Immature natural killer cell (primary cell): ENCODE measurements around the gene NGB. TPM values are rescaled to one million over a fixed set of nuclear protein-coding genes. Genes with fewer than 3 reads are reported as not detected.
"Not testable (repeated sequence)": the region's sequence is repeated elsewhere in the genome, so short reads cannot be mapped to it uniquely, and the experiment has no call there.

Experiments
- DNase-seq, 3 donors: peaks; one replicate each; pipeline ENCODE4 v3.0.0; 2022; ENCODE audit warnings: mixed read lengths in 1 of 3
- H3K27ac Mint-ChIP-seq, 6 donors: one replicate each; pipeline ENCODE4 v1.8.0; 2020; ENCODE audit warnings: mixed read lengths in 6 of 6, mild to moderate bottlenecking in 5 of 6, inconsistent platforms in 4 of 6, moderate library complexity in 3 of 6
- H3K27me3 Mint-ChIP-seq, 3 donors: one replicate each; pipeline ENCODE4 v1.8.0; 2020 to 2021; ENCODE audit warnings: low read depth in 3 of 3, mild to moderate bottlenecking in 3 of 3, mixed read lengths in 3 of 3, moderate library complexity in 3 of 3, inconsistent platforms in 1 of 3
- H3K36me3 Mint-ChIP-seq, 3 donors: one replicate each; pipeline ENCODE4 v1.8.0; 2020; ENCODE audit warnings: mixed read lengths in 3 of 3, inconsistent platforms in 2 of 3, mild to moderate bottlenecking in 2 of 3
- H3K4me1 Mint-ChIP-seq, 2 donors: one replicate each; pipeline ENCODE4 v1.8.0; 2020; ENCODE audit warnings: inconsistent platforms in 2 of 2, mild to moderate bottlenecking in 2 of 2, mixed read lengths in 2 of 2, moderate library complexity in 1 of 2
- H3K4me3 Mint-ChIP-seq, 5 donors: one replicate each; pipeline ENCODE4 v1.8.0; 2020; ENCODE audit warnings: mild to moderate bottlenecking in 5 of 5, mixed read lengths in 5 of 5, inconsistent platforms in 3 of 5, moderate library complexity in 3 of 5
- H3K9me3 Mint-ChIP-seq, 6 donors: one replicate each; pipeline ENCODE4 v1.8.0; 2020; ENCODE audit warnings: mild to moderate bottlenecking in 6 of 6, mixed read lengths in 6 of 6, inconsistent platforms in 4 of 6, moderate library complexity in 3 of 6
- polyA plus RNA-seq, 3 donors: library from polyadenylated mRNA; unstranded; fragments of 300-500 nt; fragmentation: Illumina TruSeq; gene quantifications; one replicate each; pipeline ENCODE4 v1.2.3, GENCODE V29; 2021

Gene NGB
- polyA plus RNA-seq = not detected

DNA sequence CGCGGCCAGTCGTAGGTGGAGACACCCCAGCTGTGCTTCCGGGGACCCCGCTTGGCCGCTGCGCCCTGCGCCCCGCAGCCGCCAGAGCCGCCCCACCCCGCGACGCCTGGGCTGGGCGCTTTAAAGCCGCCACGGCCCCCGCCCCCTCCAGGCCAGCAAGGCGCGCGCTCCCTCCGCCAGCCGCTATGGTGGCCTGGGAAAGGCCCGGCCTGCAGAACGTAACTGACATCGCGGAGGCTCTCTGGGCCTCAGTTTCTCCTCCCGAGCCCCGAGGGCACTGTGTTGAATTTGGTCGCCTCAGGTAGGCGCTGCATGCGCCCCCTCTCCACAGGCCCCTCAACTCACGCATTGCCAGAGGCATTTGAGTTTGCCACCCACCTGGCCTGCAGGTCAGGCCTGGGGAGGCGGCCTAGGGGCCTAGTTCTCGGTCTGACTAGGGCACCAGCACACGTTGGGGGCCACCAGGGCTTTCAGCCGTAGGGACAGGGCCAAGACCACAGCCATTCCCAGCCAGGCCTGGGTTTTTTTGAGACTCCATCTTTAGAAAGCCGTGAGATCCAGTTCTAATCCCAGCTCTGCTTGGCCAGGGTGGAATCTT is at the start of gene NGB:
NGB (minus strand) TSS at position 94 of the 598 bp plus-strand sequence. CDS start 269 bp downstream, outside the sequence.
- Mint-ChIP-seq H3K9me3 (peaks cover 0 to 3% (median 0%) of the 10 kb centered on the region in 6 donors), H3K4me1 (no peaks in the 10 kb centered on the region), H3K27me3 (peaks cover 4 to 8% (median 5%) of the 10 kb centered on the region in 3 donors), H3K27ac (no peak within 1 kb of the TSS), H3K4me3 (no peak within 1 kb of the TSS), H3K36me3 (no peaks in the 10 kb centered on the region)
- no peak for DNase-seq

DNA sequence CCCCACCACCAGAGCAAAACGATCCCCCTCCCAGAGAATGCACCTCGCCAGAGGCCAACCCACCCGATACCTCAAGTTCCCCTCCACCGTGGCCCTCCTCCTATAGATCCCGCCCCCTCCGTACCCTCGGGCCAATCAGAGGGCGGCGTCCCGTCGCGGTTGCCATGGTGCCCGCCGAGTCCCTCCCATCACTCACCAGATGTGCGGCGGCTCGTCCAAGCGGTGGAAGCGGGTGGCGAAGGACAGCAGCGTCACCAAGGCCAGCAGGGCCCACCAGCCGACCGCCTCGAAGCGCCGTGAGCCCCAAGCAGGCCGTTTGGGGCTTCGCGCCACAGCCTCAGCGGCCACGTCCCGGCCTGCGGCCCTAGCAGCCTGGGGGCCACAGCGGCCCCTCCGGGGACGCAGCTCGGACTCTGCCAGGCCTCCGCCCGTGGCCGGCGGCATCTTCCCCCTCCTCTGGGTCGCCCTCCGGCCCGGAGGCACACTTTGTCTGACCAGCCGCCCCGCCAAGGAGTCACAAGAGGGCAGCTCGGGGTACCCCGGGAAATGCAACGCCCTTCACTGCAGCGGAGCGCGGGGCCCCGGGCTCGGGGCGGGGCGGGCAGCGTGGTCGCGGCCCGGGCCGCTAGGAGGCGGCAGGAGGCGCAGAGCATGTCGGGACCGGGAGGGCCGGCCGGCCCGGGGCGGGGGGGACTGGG is 49.4 kb upstream of the NGB start, which contains the start of gene POMT2:
POMT2 (minus strand) TSS at position 646 of the 698 bp plus-strand sequence; CDS start at position 444, 202 bp downstream.
- H3K27me3 Mint-ChIP-seq = peaks cover 6 to 11% (median 8%) of the 10 kb centered on the region in 3 donors
- no peaks in the 10 kb centered on the region for H3K9me3 Mint-ChIP-seq
- no peaks in the 10 kb centered on the region for H3K36me3 Mint-ChIP-seq
- peak within 1 kb of the TSS; percentile 95 to 98 (median 96) for H3K4me3 Mint-ChIP-seq
- peak within 1 kb of the TSS; percentile 96 to 98 (median 98) for H3K27ac Mint-ChIP-seq
- DNase-seq = peak; percentile 91 to 93 (median 93)
- H3K4me1 Mint-ChIP-seq = peaks cover 12 to 19% of the 10 kb centered on the region in 2 donors

DNA sequence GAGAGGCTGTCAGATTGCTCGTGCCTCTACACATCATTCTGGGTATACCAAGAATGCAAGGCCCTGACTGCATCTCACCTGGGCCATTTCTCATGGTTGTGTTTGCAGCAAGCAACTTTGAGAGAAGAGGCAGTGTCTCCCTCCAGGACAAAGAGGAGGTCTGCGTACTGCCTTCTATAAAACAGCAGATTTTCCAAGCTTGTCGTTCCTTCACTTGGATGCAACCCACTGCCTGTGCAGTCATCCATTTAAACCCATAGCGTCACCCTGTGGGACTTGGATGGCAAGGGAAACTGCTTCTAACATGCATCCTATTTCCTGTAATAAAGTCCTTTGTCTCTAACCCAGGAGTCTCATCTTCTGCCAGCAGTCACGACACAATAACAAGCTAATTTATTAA is 48.4 kb upstream of the NGB start:
- no peaks in the 10 kb centered on the region for H3K9me3 Mint-ChIP-seq
- peaks cover 12 to 19% of the 10 kb centered on the region in 2 donors for H3K4me1 Mint-ChIP-seq
- peak overlapping the region in 4 of 6 donors; percentile 13 to 91 (median 88) for H3K27ac Mint-ChIP-seq
- DNase-seq = no peak
- H3K36me3 Mint-ChIP-seq = no peaks in the 10 kb centered on the region
- H3K27me3 Mint-ChIP-seq = peaks cover 6 to 11% (median 8%) of the 10 kb centered on the region in 3 donors
- H3K4me3 Mint-ChIP-seq = peak overlapping the region in 3 of 5 donors; percentile 92 to 97 (median 94)

- H3K9me3 Mint-ChIP-seq, H3K27ac Mint-ChIP-seq, DNase-seq, H3K36me3 Mint-ChIP-seq: not testable (repeated sequence)
- H3K4me3 Mint-ChIP-seq = peak overlapping the region in 1 of 5 donors; percentile 92
- peaks cover 6 to 11% (median 8%) of the 10 kb centered on the region in 3 donors for H3K27me3 Mint-ChIP-seq
- H3K4me1 Mint-ChIP-seq = peaks cover 12 to 19% of the 10 kb centered on the region in 2 donors
These were observed 47.8 kb upstream of the NGB start for GRCh38 chr14:77318756-77319155.

- Mint-ChIP-seq H3K27me3 (peaks cover 6 to 11% (median 8%) of the 10 kb centered on the region in 3 donors), H3K4me1 (peaks cover 12 to 19% of the 10 kb centered on the region in 2 donors), H3K4me3 (no peak overlapping the region), H3K36me3 (no peaks in the 10 kb centered on the region), H3K9me3 (no peaks in the 10 kb centered on the region), H3K27ac (no peak overlapping the region)
- no peak for DNase-seq
These were observed 47.1 kb upstream of the NGB start for GRCh38 chr14:77318006-77318553.

GRCh38 chr14:77316872-77317301 is 45.9 kb upstream of the NGB start:
- Mint-ChIP-seq H3K27me3 (peaks cover 6 to 11% (median 8%) of the 10 kb centered on the region in 3 donors), H3K4me3 (no peak overlapping the region), H3K4me1 (peaks cover 8 to 14% of the 10 kb centered on the region in 2 donors), H3K9me3 (no peaks in the 10 kb centered on the region), H3K27ac (no peak overlapping the region), H3K36me3 (no peaks in the 10 kb centered on the region)
- no peak for DNase-seq

GRCh38 chr14:77316195-77316505 is 45.1 kb upstream of the NGB start:
- no peak for DNase-seq
- H3K4me3 Mint-ChIP-seq = no peak overlapping the region
- H3K36me3 Mint-ChIP-seq = no peaks in the 10 kb centered on the region
- H3K9me3 Mint-ChIP-seq = no peaks in the 10 kb centered on the region
- H3K4me1 Mint-ChIP-seq = peaks cover 5 to 10% of the 10 kb centered on the region in 2 donors
- H3K27ac Mint-ChIP-seq = no peak overlapping the region
- peaks cover 6 to 8% (median 8%) of the 10 kb centered on the region in 3 donors for H3K27me3 Mint-ChIP-seq

DNA sequence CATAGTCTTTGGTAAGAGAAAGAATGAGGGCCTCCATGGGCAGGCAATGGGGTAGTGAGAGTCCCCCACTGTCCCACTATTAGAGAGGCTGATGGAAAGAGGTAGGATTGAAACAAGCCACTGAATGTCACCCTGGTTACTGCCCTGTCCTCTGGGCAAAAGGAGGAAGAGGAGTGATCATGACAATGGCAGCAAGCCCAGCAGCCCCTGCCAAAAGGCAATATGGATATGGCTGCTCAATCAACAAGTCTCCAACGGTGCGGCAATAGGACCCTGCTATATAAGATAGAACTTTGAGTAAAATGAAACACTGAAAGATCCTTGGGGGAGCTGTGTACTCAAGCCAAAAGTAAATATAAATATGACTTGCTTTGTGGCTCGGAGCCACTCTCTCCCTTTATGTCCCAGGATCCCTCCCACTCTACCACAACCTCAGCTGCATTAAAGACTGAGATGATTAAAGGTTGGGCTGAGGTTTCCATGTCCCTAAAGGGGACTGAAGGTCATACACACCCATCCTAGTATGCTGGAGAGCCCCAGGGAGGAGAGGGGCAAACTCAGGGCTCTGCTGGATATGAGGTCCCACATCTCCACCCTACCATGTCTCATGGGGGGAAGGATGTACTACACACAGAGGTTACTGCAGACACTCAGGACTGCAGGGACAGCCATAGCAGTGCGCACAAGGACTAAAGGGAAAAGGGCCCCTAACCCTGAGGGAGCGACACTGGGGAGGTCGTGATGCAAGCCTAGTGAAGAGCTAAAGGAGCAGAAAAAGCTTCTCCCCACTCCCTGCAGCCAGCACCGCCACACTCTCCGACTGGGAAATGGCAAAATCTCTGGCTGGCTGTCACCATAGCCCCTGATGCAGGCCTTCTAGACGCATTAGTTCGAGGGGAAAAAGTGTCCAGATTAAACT is 43.8 kb upstream of the NGB start:
- Mint-ChIP-seq H3K4me3 (no peak overlapping the region), H3K36me3 (no peaks in the 10 kb centered on the region), H3K4me1 (peaks cover under 1 to 6% of the 10 kb centered on the region in 2 donors), H3K27ac (no peak overlapping the region), H3K27me3 (no peaks in the 10 kb centered on the region), H3K9me3 (no peaks in the 10 kb centered on the region)
- DNase-seq = no peak

- H3K4me1 Mint-ChIP-seq = no peaks in the 10 kb centered on the region
- no peaks in the 10 kb centered on the region for H3K9me3 Mint-ChIP-seq
- DNase-seq = no peak
- H3K36me3 Mint-ChIP-seq = no peaks in the 10 kb centered on the region
- H3K4me3 Mint-ChIP-seq = no peak overlapping the region
- H3K27me3 Mint-ChIP-seq = no peaks in the 10 kb centered on the region
- no peak overlapping the region for H3K27ac Mint-ChIP-seq
These were observed 43.0 kb upstream of the NGB start for GRCh38 chr14:77314043-77314442.

- Mint-ChIP-seq H3K36me3 (no peaks in the 10 kb centered on the region), H3K27ac (no peak overlapping the region), H3K4me3 (no peak overlapping the region)
These were observed 42.4 kb upstream of the NGB start for GRCh38 chr14:77313371-77313770.

GRCh38 chr14:77311217-77311616 is 40.2 kb upstream of the NGB start:
- H3K27me3 Mint-ChIP-seq = no peaks in the 10 kb centered on the region

More at GRCh38 chr14:77313371-77313770, 42.4 kb upstream of the NGB start:
- H3K9me3 Mint-ChIP-seq = no peaks in the 10 kb centered on the region
- no peaks in the 10 kb centered on the region for H3K27me3 Mint-ChIP-seq
- no peak for DNase-seq
- H3K4me1 Mint-ChIP-seq = no peaks in the 10 kb centered on the region

GRCh38 chr14:77310026-77310425 is 39.0 kb upstream of the NGB start:
- Mint-ChIP-seq H3K27ac (no peak overlapping the region), H3K27me3 (no peaks in the 10 kb centered on the region), H3K9me3 (no peaks in the 10 kb centered on the region), H3K4me1 (no peaks in the 10 kb centered on the region), H3K36me3 (peaks cover 0 to 3% (median 0%) of the 10 kb centered on the region in 3 donors), H3K4me3 (no peak overlapping the region)
- no peak for DNase-seq

More at GRCh38 chr14:77311217-77311616, 40.2 kb upstream of the NGB start:
- Mint-ChIP-seq H3K9me3 (no peaks in the 10 kb centered on the region), H3K36me3 (no peaks in the 10 kb centered on the region), H3K4me3 (no peak overlapping the region), H3K4me1 (no peaks in the 10 kb centered on the region), H3K27ac (no peak overlapping the region)
- no peak for DNase-seq

DNA sequence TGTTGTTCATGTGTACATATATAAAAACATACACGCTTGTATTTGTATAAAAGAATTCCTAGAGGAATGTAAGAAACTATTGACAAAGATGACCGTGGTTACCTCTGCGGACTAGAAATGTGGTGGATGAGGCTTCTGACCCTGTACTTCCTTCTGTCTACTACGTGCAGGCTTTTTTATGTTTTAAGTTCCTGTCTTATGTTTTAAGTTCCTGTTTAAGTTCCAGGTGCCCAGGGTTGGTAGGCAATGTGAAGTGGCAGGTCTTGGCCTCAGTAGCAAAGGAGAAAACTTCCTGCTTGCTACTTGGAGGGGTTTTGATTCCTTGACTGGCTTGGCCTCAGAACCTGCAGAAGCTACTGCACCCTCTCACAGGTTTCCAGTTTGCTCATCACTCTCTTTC is 38.1 kb upstream of the NGB start:
- Mint-ChIP-seq H3K36me3 (peaks cover 0 to 3% (median 3%) of the 10 kb centered on the region in 3 donors), H3K27ac (no peak overlapping the region), H3K9me3 (no peaks in the 10 kb centered on the region), H3K4me1 (no peaks in the 10 kb centered on the region), H3K27me3 (no peaks in the 10 kb centered on the region), H3K4me3 (no peak overlapping the region)
- DNase-seq = no peak
